Stimulated activated CD8-positive, alpha-beta memory T cell treated with anti-CD3 and anti-CD28 coated beads, Interleukin-4, amount 100 ng/mL, for 24 hours (primary cell): ENCODE measurements around the gene NPHP1.
"Not testable (repeated sequence)": the region's sequence is repeated elsewhere in the genome, so short reads cannot be mapped to it uniquely, and the experiment has no call there.

Source experiments
- DNase-seq: peaks from one replicate; pipeline ENCODE4 v3.0.0-alpha.2; 2020; ENCODE audit warnings: low read depth

Gene NPHP1

GRCh38 chr2:110126906-110127305, 77.9 kb downstream of the NPHP1 start:
- DNase-seq: no peak

- DNase-seq: no peak
Observed at GRCh38 chr2:110126086-110126773, 78.6 kb downstream of the NPHP1 start.

- DNase-seq: no peak
Observed at GRCh38 chr2:110124939-110125691, 79.7 kb downstream of the NPHP1 start.

DNA sequence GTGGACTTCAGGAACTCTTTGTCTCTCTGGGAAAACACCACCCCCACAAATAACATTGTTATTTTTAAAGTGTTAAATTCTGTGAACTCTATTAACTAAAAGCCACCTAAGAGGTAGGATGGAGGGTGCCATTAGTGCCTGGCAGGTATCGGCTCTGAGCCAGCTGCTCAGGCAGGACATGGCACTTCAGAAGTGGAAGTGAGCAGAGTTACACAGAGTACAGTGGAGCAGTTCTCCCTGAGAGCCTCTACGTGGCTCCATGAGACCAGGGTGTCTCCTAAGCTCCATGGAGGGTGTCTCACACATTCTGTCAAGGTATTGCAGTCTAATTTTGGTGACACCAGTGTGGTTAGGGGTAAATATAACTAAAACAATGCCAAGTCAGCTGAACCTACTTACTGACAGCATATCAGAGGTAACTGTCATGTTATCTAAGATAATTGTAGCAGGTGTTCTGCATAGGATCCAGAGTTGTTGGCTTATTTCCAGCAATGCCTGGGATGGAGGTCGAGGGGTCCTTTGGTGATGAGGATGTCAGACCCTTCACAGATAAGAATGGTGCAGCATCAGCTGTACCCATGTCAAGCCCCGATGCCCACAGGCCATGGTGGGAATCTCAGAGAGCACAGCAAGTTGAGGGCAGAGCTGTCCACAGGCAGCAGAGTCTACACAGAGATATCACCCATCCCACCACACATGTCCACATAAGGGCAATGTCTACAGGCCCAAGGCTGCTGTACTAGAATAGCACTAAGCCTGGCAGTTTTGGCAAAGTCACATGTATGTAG, 80.6 kb downstream of the NPHP1 start:
- no peak for DNase-seq

DNA sequence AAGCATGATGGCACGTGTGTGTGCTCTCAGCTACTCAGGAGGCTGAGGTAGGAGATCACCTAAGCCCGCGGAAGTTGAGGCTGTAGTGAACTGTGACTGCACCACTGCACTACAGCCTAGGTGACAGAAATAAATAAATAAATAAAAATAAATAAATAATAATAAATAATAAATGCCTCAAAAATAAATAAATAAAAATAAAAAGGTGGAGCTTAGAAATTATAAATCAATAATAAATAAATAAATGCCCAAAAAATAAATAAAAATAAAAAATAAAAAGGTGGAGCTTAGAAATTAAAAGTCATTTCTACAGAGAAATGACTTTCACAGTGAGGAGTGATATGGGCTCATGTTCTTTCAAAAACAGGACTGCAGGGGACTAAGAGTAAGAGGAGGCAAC, 83.2 kb downstream of the NPHP1 start:
- DNase-seq: no peak

DNA sequence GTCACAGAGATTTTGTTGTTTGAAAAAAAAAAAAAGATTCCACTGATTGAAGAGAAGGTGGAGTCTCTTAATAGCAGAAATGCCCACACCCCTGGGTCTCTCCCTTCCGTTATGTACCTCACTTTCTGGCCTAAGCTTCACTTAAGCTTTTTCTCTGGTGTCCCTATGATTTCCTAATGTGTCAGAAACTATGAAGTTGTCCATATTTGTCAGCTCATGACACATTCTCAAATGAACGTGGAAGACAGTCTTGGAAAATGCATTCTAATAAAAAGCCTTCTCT, 83.8 kb downstream of the NPHP1 start:
- DNase-seq: no peak

- DNase-seq: no peak
Observed at GRCh38 chr2:110120171-110121051, 84.4 kb downstream of the NPHP1 start.

GRCh38 chr2:110116033-110116710, 88.6 kb downstream of the NPHP1 start:
- DNase-seq: no peak

DNA sequence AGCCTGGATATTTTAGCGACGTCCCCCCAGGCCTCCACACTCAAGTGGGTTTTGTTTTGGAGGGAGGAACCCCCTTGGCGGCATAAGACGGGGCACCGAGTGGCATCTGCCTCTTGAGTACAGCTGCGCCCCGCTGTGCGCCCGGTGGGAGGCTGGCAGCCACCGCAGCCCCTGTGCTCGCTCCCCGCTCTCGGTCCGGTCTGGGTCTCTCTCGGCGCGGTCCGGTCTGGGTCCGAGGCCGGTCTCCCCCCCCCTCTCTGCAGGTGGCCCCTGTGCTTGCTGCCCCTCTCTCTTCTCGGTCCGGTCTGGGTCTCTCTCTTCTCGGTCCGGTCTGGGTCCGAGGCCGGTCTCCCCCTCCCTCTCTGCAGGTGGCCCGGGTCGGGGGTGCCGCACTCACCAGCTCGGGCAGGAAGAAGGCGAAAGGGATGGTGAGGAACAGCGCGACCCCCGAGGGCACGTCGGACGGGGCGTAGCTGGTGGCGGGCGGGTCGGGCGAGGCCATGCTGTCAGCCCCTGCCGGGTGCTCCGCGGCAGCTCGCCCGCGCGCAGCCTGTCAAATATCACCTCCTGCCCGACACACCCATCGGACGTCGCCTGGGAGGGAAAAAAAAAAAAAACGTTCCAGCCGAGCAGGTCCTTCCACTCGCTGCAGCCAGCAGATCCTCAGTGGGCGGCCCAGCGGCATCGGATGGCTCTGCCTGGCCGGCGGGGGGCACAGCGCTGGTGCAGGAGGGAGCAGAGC, 89.4 kb downstream of the NPHP1 start, which contains the start of gene MALL:
MALL (minus strand) TSS at position 532 of the 742 bp plus-strand sequence; CDS start at position 502, 30 bp downstream.
- no peak for DNase-seq

DNA sequence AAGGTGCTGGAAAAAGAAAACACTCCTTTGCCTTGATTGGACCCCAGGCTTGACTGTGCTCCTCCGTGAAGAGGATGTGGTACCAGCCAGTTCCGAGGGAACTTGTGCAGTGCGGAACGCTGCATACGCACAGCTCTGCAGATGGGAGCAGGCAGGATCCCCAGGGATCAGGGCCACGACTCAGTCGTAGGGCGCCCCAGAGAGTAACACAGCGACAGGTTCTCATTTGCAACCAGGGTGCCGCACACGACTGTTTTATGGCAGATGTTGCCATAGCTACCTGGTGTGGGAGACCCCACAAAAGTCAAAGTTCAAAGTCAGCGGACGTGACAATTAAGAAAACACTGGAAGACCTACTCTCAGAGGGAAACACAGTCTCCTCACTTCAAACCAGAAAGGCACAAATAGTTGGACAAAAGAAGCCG, 90.0 kb downstream of the NPHP1 start:
- DNase-seq: no peak

DNA sequence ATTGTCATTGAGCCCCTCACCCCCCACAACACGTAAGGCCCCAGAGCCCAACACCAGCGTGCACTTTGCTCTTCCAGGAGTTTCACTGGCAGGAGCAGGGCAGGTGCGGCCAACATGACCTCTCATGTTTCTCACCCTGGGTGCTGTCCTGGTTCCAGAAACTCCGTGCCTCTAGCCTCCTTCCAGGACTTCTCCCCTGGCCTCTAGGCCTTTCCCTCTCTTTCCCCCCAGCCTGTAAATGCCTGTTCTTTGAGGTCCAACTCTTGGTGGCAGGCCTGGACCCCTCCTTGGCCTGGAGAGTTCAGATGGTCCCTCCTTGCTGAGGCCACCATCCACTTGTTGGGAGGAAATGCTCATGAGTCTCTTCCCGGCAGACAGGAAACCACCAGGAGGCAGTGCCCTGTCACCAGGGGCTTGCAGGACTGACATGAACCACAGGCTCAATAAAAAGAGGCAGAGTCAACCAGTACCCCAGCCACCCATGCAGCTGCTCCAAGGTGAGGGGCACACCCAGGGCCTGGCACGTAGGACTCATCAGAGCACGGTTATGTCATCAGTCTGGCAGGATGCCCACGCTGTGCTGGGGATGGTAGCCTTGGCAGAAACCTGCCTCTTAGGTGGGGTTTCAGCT, 90.7 kb downstream of the NPHP1 start:
- no peak for DNase-seq

- DNase-seq: not testable (repeated sequence)
Observed at GRCh38 chr2:110108291-110108690, 96.5 kb downstream of the NPHP1 start.

GRCh38 chr2:110107092-110108079, 97.4 kb downstream of the NPHP1 start:
- DNase-seq: no peak

- DNase-seq: no peak
Observed at GRCh38 chr2:110106642-110107041, 98.2 kb downstream of the NPHP1 start.

DNA sequence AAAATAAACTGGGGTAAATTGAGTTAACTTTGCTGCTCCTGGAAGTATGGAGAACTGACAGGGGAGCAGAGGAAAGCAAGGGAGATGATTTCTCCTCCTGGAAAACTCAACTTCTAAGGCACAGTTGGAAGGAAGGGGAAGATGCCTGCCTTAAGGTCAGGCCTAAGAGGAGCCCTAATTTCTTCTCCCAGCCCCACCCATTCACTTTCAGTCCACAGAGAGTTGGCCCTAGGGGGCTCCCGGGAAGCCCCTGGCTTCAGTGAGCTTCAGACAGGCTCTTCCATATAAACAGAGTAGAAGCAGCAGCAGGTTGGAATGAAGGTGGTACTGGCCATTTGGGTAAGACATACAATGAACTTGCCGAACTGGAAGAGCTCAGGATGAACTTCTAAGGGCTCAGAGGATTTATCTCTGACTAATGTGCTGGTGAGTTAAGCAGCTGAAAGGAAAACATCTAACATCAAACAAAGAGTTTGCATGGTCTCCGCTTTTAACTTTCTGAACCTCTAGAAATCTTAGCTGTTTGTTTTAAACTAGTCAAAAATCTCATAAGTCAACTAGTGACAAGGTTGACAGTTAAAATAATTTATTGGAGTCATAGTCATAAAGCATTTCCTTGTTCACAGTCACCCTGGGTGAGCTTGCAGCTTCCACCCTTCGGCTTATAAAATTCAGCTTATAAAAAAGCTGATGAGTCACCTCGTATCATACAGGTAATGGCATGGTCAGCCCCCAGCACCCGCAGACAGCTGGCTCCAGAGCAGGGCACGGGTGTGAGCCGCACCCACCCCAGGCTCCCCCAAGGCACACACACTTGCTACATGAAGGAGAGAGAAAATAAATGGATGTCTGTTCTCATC, 99.0 kb downstream of the NPHP1 start:
- no peak for DNase-seq

- DNase-seq: no peak
Observed at GRCh38 chr2:110105183-110105582, 99.6 kb downstream of the NPHP1 start.

DNA sequence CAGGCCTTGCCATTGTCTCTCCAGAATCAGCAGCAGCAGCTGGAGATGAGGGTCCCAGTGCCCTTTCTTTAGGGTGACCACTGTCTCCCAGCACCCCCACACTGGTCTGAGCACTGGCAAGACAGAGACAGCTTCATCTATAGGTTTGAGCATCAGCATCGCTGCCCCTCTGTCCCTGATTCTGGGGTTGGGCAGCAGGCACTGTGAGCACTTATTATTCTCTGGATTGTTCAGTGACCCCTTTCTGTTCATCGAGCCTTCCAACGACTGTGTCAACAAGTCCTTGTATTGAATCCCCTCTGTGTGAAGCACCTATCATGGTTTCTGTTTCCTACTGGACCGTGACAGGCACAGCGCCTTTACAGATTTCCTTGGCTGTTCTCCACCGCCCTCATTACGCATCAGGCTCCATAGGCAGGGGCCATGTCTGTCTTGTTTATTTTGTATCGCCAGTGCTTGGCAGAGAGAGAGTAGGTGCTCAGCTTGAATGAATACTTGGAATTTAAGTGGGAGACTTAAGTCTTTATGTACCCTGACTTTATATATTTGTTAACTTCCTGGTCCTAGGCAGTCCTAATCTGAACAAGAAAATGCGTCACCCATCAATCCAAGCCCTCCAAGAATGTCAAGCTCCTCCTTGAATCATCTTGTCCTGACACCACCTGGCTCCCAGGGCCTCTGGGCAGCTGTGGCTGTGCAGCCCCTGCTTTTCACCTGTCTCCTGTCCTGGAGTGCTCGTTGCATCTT, 100.6 kb downstream of the NPHP1 start:
- no peak for DNase-seq
